Cardiac fibroblast (primary cell): ENCODE results near the gene SBK2.

ENCODE experiments used
- DNase-seq, 2 donors: peaks; one replicate each; pipeline versions ENCODE4 v3.0.0 to v3.0.0-alpha.2; 2010; ENCODE audit warnings: low read depth in 2 of 2
- H3K4me3 ChIP-seq, 2 donors: replicated peaks in 1 of 2; 1 replicate in 1 of 2; 2 replicates in 1 of 2; pipeline ENCODE4 v1.5.1; 2011; ENCODE audit warnings: low read depth in 2 of 2, low read length in 2 of 2, mild to moderate bottlenecking in 2 of 2, moderate library complexity in 1 of 2
- CTCF ChIP-seq: IDR thresholded peaks from one replicate; pipeline ENCODE4 v1.5.1; 2011; ENCODE audit warnings: low read depth, mild to moderate bottlenecking, low read length, inconsistent platforms

Gene SBK2

GRCh38 chr19:55540619-55541018, 3.7 kb upstream of the SBK2 start:
- TF ChIP-seq CTCF = no peak
- no peak overlapping the region for H3K4me3 ChIP-seq
- DNase-seq = no peak

GRCh38 chr19:55539090-55539984, 2.4 kb upstream of the SBK2 start:
- no peak overlapping the region for H3K4me3 ChIP-seq
- no peak for TF ChIP-seq CTCF
- DNase-seq = no peak

GRCh38 chr19:55538132-55538531, 1.2 kb upstream of the SBK2 start:
- no peak for DNase-seq
- no peak for TF ChIP-seq CTCF
- no peak overlapping the region for H3K4me3 ChIP-seq

- no peak overlapping the region for H3K4me3 ChIP-seq
- DNase-seq = no peak
- TF ChIP-seq CTCF = no peak
These were observed 793 bp upstream of the SBK2 start for GRCh38 chr19:55537741-55538111.

- TF ChIP-seq CTCF = no peak
- DNase-seq = no peak
- H3K4me3 ChIP-seq = no peak overlapping the region
These were observed 567 bp downstream of the SBK2 start for GRCh38 chr19:55536366-55536765.

GRCh38 chr19:55535965-55536350, 975 bp downstream of the SBK2 start:
- TF ChIP-seq CTCF = no peak
- no peak for DNase-seq
- no peak overlapping the region for H3K4me3 ChIP-seq
